Esophagus squamous epithelium (tissue), 5 donors: ENCODE data around the gene ADAMTS7. TPM values are rescaled to one million over a fixed set of nuclear protein-coding genes. Genes with fewer than 3 reads are reported as not detected.

Source experiments
- DNase-seq: peaks from one replicate; lab custom pipeline; 2025; lab: John Stamatoyannopoulos, UW
- H3K27ac ChIP-seq, 4 donors: fragments of 200-600 bp; sonication (generic); one replicate each; pipeline ENCODE4 v1.5.1; 2016 to 2019; ENCODE audit warnings: mild to moderate bottlenecking in 1 of 4
- H3K27me3 ChIP-seq, 4 donors: fragments of 200-600 bp; sonication (generic); 1 replicate in 3 of 4; 2 replicates in 1 of 4; pipeline versions ENCODE4 v1.5.1 to v1.6.0; 2017 to 2021; ENCODE audit warnings: antibody characterized with exemption in 1 of 4
- H3K36me3 ChIP-seq, 3 donors: fragments of 200-600 bp; sonication (generic); one replicate each; pipeline ENCODE4 v1.5.1; 2016 to 2019
- H3K4me1 ChIP-seq, 3 donors: fragments of 200-600 bp; sonication (generic); one replicate each; pipeline ENCODE4 v1.5.1; 2017 to 2019
- H3K4me3 ChIP-seq, 4 donors: fragments of 200-600 bp; sonication (generic); 1 replicate in 3 of 4; 2 replicates in 1 of 4; pipeline ENCODE4 v1.5.1; 2016 to 2019; ENCODE audit warnings: mild to moderate bottlenecking in 2 of 4, moderate library complexity in 1 of 4
- H3K9me3 ChIP-seq, 3 donors: fragments of 200-600 bp; sonication (generic); one replicate each; pipeline ENCODE4 v1.5.1; 2016 to 2019
- CTCF ChIP-seq, 6 experiments: fragments of 450-650 bp in 4 of 6; fragments of 200-600 bp in 2 of 6; sonication (generic) in 2 of 6; IDR thresholded peaks; one replicate each; pipeline ENCODE4 v1.5.1; 2016 to 2019; ENCODE audit warnings: antibody characterized with exemption in 6 of 6, mild to moderate bottlenecking in 4 of 6, moderate library complexity in 4 of 6
- POLR2A ChIP-seq, 4 donors: fragments of 450-650 bp; IDR thresholded peaks; one replicate each; pipeline ENCODE4 v1.6.1; 2017; ENCODE audit warnings: antibody characterized with exemption in 4 of 4, mild to moderate bottlenecking in 4 of 4, moderate library complexity in 3 of 4
- WGBS, 2 donors: methylation state at CpG; one replicate each; pipeline ENCODE4 v1.1.5; 2018; 5-methylcytosine and 5-hydroxymethylcytosine counted together
- intact Hi-C: fragments of 100-400 bp; cut with DNase I; formaldehyde crosslinking; loops from one replicate; pipeline ENCODE4 v1.15.0; 2022
- total RNA-seq, 4 donors: library from RNA; depleted of rRNA; stranded (reverse); fragments of >200 nt; gene quantifications; one replicate each; pipeline ENCODE4 v1.1.0, GENCODE V29; 2016
- donor health status: DM: yes; HTN: yes; CAD: no.

Gene ADAMTS7
- total RNA-seq, result under 1 TPM; 0.42 to 0.76 (median 0.56) TPM

- H3K36me3 ChIP-seq, result no peaks in the 10 kb centered on the region
- intact Hi-C loops, result no loop called here
- H3K4me1 ChIP-seq, result peaks cover 12 to 25% (median 14%) of the 10 kb centered on the region in 3 donors
- H3K27ac ChIP-seq, result peak within 1 kb of the TSS; percentile 27 to 77 (median 66)
- DNase-seq, result no peak
- no peaks in the 10 kb centered on the region for H3K9me3 ChIP-seq
- TF ChIP-seq CTCF (IDR thresholded peaks at IDR 0.05), result peak; percentile 35 to 74 (median 45)
- no peak for TF ChIP-seq POLR2A (IDR thresholded peaks at IDR 0.05)
- 0 to 7% methylated on average over 3 to 27 of the region's 73 CpGs for WGBS, 2 donors
- peaks cover 0 to 34% (median 0%) of the 10 kb centered on the region in 4 donors for H3K27me3 ChIP-seq
- H3K4me3 ChIP-seq, result peak within 1 kb of the TSS; percentile 44 to 76 (median 66)
Measured at GRCh38 chr15:78811124-78811824, at the start of gene ADAMTS7. TSS of gene ADAMTS7 (minus strand) at chr15:78811464. CDS start at chr15:78811220, 244 bp downstream.

GRCh38 chr15:78859971-78860719, 48.9 kb upstream of the ADAMTS7 start:
- WGBS, 2 donors, result 2 to 5% methylated on average over 27 to 28 of the region's 28 CpGs
- TF ChIP-seq POLR2A (IDR thresholded peaks at IDR 0.05) (no peak), CTCF (IDR thresholded peaks at IDR 0.05) (peak in 5 of 6 experiments; percentile 41 to 59 (median 48))
- intact Hi-C loops, result no loop called here
- H3K36me3 ChIP-seq, result no peaks in the 10 kb centered on the region
- no peaks in the 10 kb centered on the region for H3K27me3 ChIP-seq
- H3K4me3 ChIP-seq, result peak overlapping the region; percentile 28 to 69 (median 40)
- DNase-seq, result no peak
- H3K9me3 ChIP-seq, result no peaks in the 10 kb centered on the region
- H3K27ac ChIP-seq, result peak overlapping the region; percentile 19 to 81 (median 44)
- peaks cover 0 to 13% (median 0%) of the 10 kb centered on the region in 3 donors for H3K4me1 ChIP-seq

GRCh38 chr15:78855746-78856145, 44.5 kb upstream of the ADAMTS7 start:
- WGBS, 2 donors, result 43 to 49% methylated on average over 4 of the region's 4 CpGs
- intact Hi-C loops, result no loop called here
- no peak for DNase-seq

GRCh38 chr15:78854833-78855372, 43.6 kb upstream of the ADAMTS7 start:
- no peaks in the 10 kb centered on the region for H3K9me3 ChIP-seq
- TF ChIP-seq POLR2A (IDR thresholded peaks at IDR 0.05) (no peak), CTCF (IDR thresholded peaks at IDR 0.05) (no peak)
- H3K4me3 ChIP-seq, result no peak overlapping the region
- no peak for DNase-seq
- no peaks in the 10 kb centered on the region for H3K36me3 ChIP-seq
- H3K27ac ChIP-seq, result no peak overlapping the region
- 87 to 100% methylated on average over 1 to 2 of the region's 2 CpGs for WGBS, 2 donors
- intact Hi-C loops, result no loop called here
- peaks cover 0 to 5% (median 0%) of the 10 kb centered on the region in 3 donors for H3K4me1 ChIP-seq
- H3K27me3 ChIP-seq, result no peaks in the 10 kb centered on the region

More at GRCh38 chr15:78855746-78856145, 44.5 kb upstream of the ADAMTS7 start:
- peaks cover 0 to 12% (median 0%) of the 10 kb centered on the region in 3 donors for H3K4me1 ChIP-seq
- no peaks in the 10 kb centered on the region for H3K9me3 ChIP-seq
- peak overlapping the region in 2 of 4 donors; percentile 9 to 21 for H3K27ac ChIP-seq
- no peaks in the 10 kb centered on the region for H3K36me3 ChIP-seq
- no peak overlapping the region for H3K4me3 ChIP-seq
- H3K27me3 ChIP-seq, result no peaks in the 10 kb centered on the region
- no peak for TF ChIP-seq CTCF (IDR thresholded peaks at IDR 0.05)
- TF ChIP-seq POLR2A (IDR thresholded peaks at IDR 0.05), result no peak
